H9 (cell line): ENCODE data around the gene AP4M1. TPM values are rescaled to one million over a fixed set of nuclear protein-coding genes. Genes with fewer than 3 reads are reported as not detected.

Experiments
- DNase-seq: peaks from one replicate; pipeline ENCODE4 v3.0.0-alpha.2; 2017
- H2AFZ ChIP-seq: one replicate; pipeline ENCODE4 v1.6.1; 2013; ENCODE audit warnings: mild to moderate bottlenecking, low read length, control low read depth, moderate library complexity
- H2AK5ac ChIP-seq: 2 replicates; pipeline ENCODE4 v1.6.1; 2013; ENCODE audit warnings: low read length, control low read depth, mixed read lengths; ENCODE audit not compliant: insufficient read length
- H2BK120ac ChIP-seq: one replicate; pipeline ENCODE4 v1.6.1; 2013; ENCODE audit warnings: low read depth, mild to moderate bottlenecking, low read length, control low read depth, inconsistent platforms; ENCODE audit not compliant: poor library complexity, severe bottlenecking
- H2BK12ac ChIP-seq: 2 replicates; pipeline ENCODE4 v1.6.1; 2013; ENCODE audit warnings: low read length, control low read depth, mixed read lengths, low read depth; ENCODE audit not compliant: insufficient read length
- H2BK15ac ChIP-seq: 2 replicates; pipeline ENCODE4 v1.6.1; 2013; ENCODE audit warnings: low read depth, low read length, control low read depth
- H2BK20ac ChIP-seq: one replicate; pipeline ENCODE4 v1.6.1; 2013; ENCODE audit warnings: low read depth, mild to moderate bottlenecking, low read length, control low read depth, inconsistent platforms; ENCODE audit not compliant: poor library complexity, severe bottlenecking
- H2BK5ac ChIP-seq: 2 replicates; pipeline ENCODE4 v1.6.1; 2013; ENCODE audit warnings: low read length, control low read depth, mixed read lengths; ENCODE audit not compliant: insufficient read length
- H3K14ac ChIP-seq: 2 replicates; pipeline ENCODE4 v1.6.1; 2013; ENCODE audit warnings: low read length, control low read depth; ENCODE audit not compliant: insufficient read depth
- H3K18ac ChIP-seq: 2 replicates; pipeline ENCODE4 v1.6.1; 2013; ENCODE audit warnings: low read depth, mild to moderate bottlenecking, mixed read lengths, low read length, control low read depth; ENCODE audit not compliant: insufficient read length
- H3K23ac ChIP-seq: 2 replicates; pipeline ENCODE4 v1.6.1; 2013; ENCODE audit warnings: low read length, control low read depth, mixed read lengths, low read depth; ENCODE audit not compliant: insufficient read length
- H3K23me2 ChIP-seq: 2 replicates; pipeline ENCODE4 v1.6.1; 2013; ENCODE audit warnings: low read depth, mild to moderate bottlenecking, mixed read lengths, low read length, control low read depth; ENCODE audit not compliant: insufficient read length, poor library complexity, severe bottlenecking
- H3K27ac ChIP-seq: 2 replicates; pipeline ENCODE4 v1.5.1; 2013; ENCODE audit warnings: low read length, control low read depth, mixed read lengths, low read depth; ENCODE audit not compliant: insufficient read length
- H3K27me3 ChIP-seq: 2 replicates; pipeline ENCODE4 v1.6.1; 2013; ENCODE audit warnings: low read length, control low read depth, inconsistent platforms; ENCODE audit not compliant: insufficient read depth
- H3K4ac ChIP-seq: 2 replicates; pipeline ENCODE4 v1.6.1; 2013; ENCODE audit warnings: low read depth, mild to moderate bottlenecking, control low read depth, inconsistent platforms, low read length, moderate library complexity
- H3K4me1 ChIP-seq: 2 replicates; pipeline ENCODE4 v1.6.1; 2013; ENCODE audit warnings: low read length, control low read depth, inconsistent platforms; ENCODE audit not compliant: insufficient read depth
- H3K4me2 ChIP-seq: 2 replicates; pipeline ENCODE4 v1.6.1; 2013; ENCODE audit warnings: low read length, control low read depth, mixed read lengths; ENCODE audit not compliant: insufficient read length, insufficient read depth
- H3K56ac ChIP-seq: 2 replicates; pipeline ENCODE4 v1.6.1; 2013; ENCODE audit warnings: low read depth, mild to moderate bottlenecking, mixed read lengths, low read length, control low read depth; ENCODE audit not compliant: insufficient read length
- H3K79me1 ChIP-seq: 2 replicates; pipeline ENCODE4 v1.6.1; 2013; ENCODE audit warnings: low read depth, mild to moderate bottlenecking, moderate library complexity, low read length, control low read depth, inconsistent platforms; ENCODE audit not compliant: insufficient read depth, poor library complexity, severe bottlenecking
- H3K79me2 ChIP-seq: 2 replicates; pipeline ENCODE4 v1.6.1; 2013; ENCODE audit warnings: low read length, control low read depth, inconsistent platforms; ENCODE audit not compliant: insufficient read depth
- H3K9ac ChIP-seq: 2 replicates; pipeline ENCODE4 v1.6.1; 2013; ENCODE audit warnings: low read length, control low read depth, mixed read lengths; ENCODE audit not compliant: insufficient read length; ENCODE audit errors: extremely low read depth
- H3K9me3 ChIP-seq: one replicate; pipeline ENCODE4 v1.6.1; 2013; ENCODE audit warnings: low read depth, low read length, inconsistent platforms; ENCODE audit not compliant: control insufficient read depth
- H3T11ph ChIP-seq: one replicate; pipeline ENCODE4 v1.6.1; 2013; ENCODE audit warnings: mild to moderate bottlenecking, low read length, control low read depth, inconsistent platforms
- H4K20me1 ChIP-seq: one replicate; pipeline ENCODE4 v1.6.1; 2013; ENCODE audit not compliant: control insufficient read depth, insufficient read length, insufficient read depth
- H4K5ac ChIP-seq: 2 replicates; pipeline ENCODE4 v1.6.1; 2013; ENCODE audit warnings: low read depth, mild to moderate bottlenecking, mixed read lengths, low read length, control low read depth; ENCODE audit not compliant: insufficient read length
- H4K8ac ChIP-seq: replicated peaks from 2 replicates; pipeline ENCODE4 v1.6.1; 2013; ENCODE audit warnings: low read length, control low read depth, mixed read lengths, low read depth; ENCODE audit not compliant: insufficient read length
- H4K91ac ChIP-seq: 2 replicates; pipeline ENCODE4 v1.6.1; 2013; ENCODE audit warnings: low read depth, mild to moderate bottlenecking, moderate library complexity, mixed read lengths, low read length, control low read depth; ENCODE audit not compliant: insufficient read length
- H3K27ac Mint-ChIP-seq, 3 experiments: 2 replicates in 2 of 3; 3 replicates in 1 of 3; pipeline ENCODE4 v1.8.0; 2020 to 2021; ENCODE audit warnings: mixed read lengths in 3 of 3, mild to moderate bottlenecking in 1 of 3, moderate library complexity in 1 of 3
- H3K27me3 Mint-ChIP-seq: 2 replicates; pipeline ENCODE4 v1.8.0; 2021; ENCODE audit warnings: low read depth, mild to moderate bottlenecking, moderate library complexity, mixed read lengths
- H3K36me3 Mint-ChIP-seq, 3 experiments: 2 replicates in 2 of 3; 3 replicates in 1 of 3; pipeline ENCODE4 v1.8.0; 2020 to 2021; ENCODE audit warnings: low read depth in 3 of 3, mixed read lengths in 3 of 3; ENCODE audit not compliant: insufficient read depth in 1 of 3
- H3K4me1 Mint-ChIP-seq, 2 experiments: 2 replicates each; pipeline ENCODE4 v1.8.0; 2020; ENCODE audit warnings: mixed read lengths in 2 of 2
- H3K4me3 Mint-ChIP-seq, 2 experiments: 2 replicates in 1 of 2; 3 replicates in 1 of 2; pipeline ENCODE4 v1.8.0; 2020 to 2021; ENCODE audit warnings: mild to moderate bottlenecking in 2 of 2, mixed read lengths in 2 of 2, moderate library complexity in 1 of 2
- H3K9me3 Mint-ChIP-seq, 2 experiments: 2 replicates in 1 of 2; 3 replicates in 1 of 2; pipeline ENCODE4 v1.8.0; 2020; ENCODE audit warnings: mild to moderate bottlenecking in 2 of 2, mixed read lengths in 2 of 2, moderate library complexity in 1 of 2
- WGBS: extraction: QIAGEN DNeasy Blood & Tissue Kit; methylation state at CpG from one replicate; pipeline ENCODE4 v1.1.7; 2013; ENCODE audit warnings: missing lambda C conversion rate, low lambda C conversion rate, mixed read lengths; ENCODE audit not compliant: insufficient read length; ENCODE audit errors: extremely low coverage; 5-methylcytosine and 5-hydroxymethylcytosine counted together
- total RNA-seq: library from RNA; stranded (reverse); gene quantifications from 2 replicates; pipeline ENCODE4 v1.2.1, GENCODE V29; 2021
- TF ChIP-seq, protein P1 (sequence below): fragments of 200-600 bp; sonication (generic); conservative IDR thresholded peaks from 3 replicates; pipeline ENCODE4 v1.8.0; 2021; ENCODE audit warnings: antibody characterized with exemption, mild to moderate bottlenecking

The AP4M1 gene
- total RNA-seq, 1 experiment from 2014 or later, result 18.8 TPM

- Histone ChIP-seq H2BK5ac (no peak within 1 kb of the TSS), H3K56ac (no peak within 1 kb of the TSS)
- WGBS, result no CpG with 5 or more reads among the region's 46 CpGs
Measured at GRCh38 chr7:100148559-100149328, 47.3 kb downstream of the AP4M1 start, which contains the start of gene LAMTOR4. Gene LAMTOR4 (plus strand): TSS chr7:100148918. CDS start chr7:100148973, 55 bp downstream.

More at GRCh38 chr7:100148559-100149328, 47.3 kb downstream of the AP4M1 start, which contains the start of gene LAMTOR4:
- no peak within 1 kb of the TSS for H3K23ac ChIP-seq
- no peak within 1 kb of the TSS for H2BK12ac ChIP-seq
- H4K5ac ChIP-seq, result no peak within 1 kb of the TSS
- no peak within 1 kb of the TSS for H2BK120ac ChIP-seq
- no peak within 1 kb of the TSS for H2AK5ac ChIP-seq
- Mint-ChIP-seq H3K27me3 (peaks cover 2% of the 10 kb centered on the region; the same call in 1 of the 2 replicates), H3K36me3 (peaks cover 12 to 32% (median 30%) of the 10 kb centered on the region in 3 experiments), H3K4me1 (peaks cover 21 to 27% of the 10 kb centered on the region in 2 experiments), H3K4me3 (peak within 1 kb of the TSS; percentile 98), H3K9me3 (no peaks in the 10 kb centered on the region), H3K27ac (peak within 1 kb of the TSS; percentile 95 to 97 (median 97))
- H3K9me3 ChIP-seq, result no peaks in the 10 kb centered on the region
- H3K9ac ChIP-seq, result peak within 1 kb of the TSS; percentile 73
- TF ChIP-seq, protein P1, sequence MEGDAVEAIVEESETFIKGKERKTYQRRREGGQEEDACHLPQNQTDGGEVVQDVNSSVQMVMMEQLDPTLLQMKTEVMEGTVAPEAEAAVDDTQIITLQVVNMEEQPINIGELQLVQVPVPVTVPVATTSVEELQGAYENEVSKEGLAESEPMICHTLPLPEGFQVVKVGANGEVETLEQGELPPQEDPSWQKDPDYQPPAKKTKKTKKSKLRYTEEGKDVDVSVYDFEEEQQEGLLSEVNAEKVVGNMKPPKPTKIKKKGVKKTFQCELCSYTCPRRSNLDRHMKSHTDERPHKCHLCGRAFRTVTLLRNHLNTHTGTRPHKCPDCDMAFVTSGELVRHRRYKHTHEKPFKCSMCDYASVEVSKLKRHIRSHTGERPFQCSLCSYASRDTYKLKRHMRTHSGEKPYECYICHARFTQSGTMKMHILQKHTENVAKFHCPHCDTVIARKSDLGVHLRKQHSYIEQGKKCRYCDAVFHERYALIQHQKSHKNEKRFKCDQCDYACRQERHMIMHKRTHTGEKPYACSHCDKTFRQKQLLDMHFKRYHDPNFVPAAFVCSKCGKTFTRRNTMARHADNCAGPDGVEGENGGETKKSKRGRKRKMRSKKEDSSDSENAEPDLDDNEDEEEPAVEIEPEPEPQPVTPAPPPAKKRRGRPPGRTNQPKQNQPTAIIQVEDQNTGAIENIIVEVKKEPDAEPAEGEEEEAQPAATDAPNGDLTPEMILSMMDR, result peak; percentile 34; the same call in 2 of the 3 replicates
- no peaks in the 10 kb centered on the region for H3K4me1 ChIP-seq
- H3K79me1 ChIP-seq, result no peaks in the 10 kb centered on the region
- H2BK15ac ChIP-seq, result no peak within 1 kb of the TSS
- H2AFZ ChIP-seq, result no peak within 1 kb of the TSS
- peaks cover 6% of the 10 kb centered on the region for H3K23me2 ChIP-seq
- H3T11ph ChIP-seq, result no peak within 1 kb of the TSS
- DNase-seq, result peak; percentile 100
- no peak within 1 kb of the TSS for H4K91ac ChIP-seq
- peak within 1 kb of the TSS; percentile 73 for H3K18ac ChIP-seq
- H4K8ac ChIP-seq, result no peak within 1 kb of the TSS
- H3K79me2 ChIP-seq, result no peaks in the 10 kb centered on the region
- peaks cover 2% of the 10 kb centered on the region for H4K20me1 ChIP-seq
- no peaks in the 10 kb centered on the region for H3K27me3 ChIP-seq
- no peak within 1 kb of the TSS for H3K4ac ChIP-seq
- peak within 1 kb of the TSS; percentile 60 for H3K4me2 ChIP-seq
- no peak within 1 kb of the TSS for H3K27ac ChIP-seq
- H3K14ac ChIP-seq, result peak within 1 kb of the TSS; percentile 60; the same call in 1 of the 2 replicates
- H2BK20ac ChIP-seq, result no peak within 1 kb of the TSS
